HAP-1 (cell line): ENCODE measurements around the gene ZSWIM4.

Experiments used
- DNase-seq, 2 experiments: peaks; one replicate each; pipeline ENCODE4 v3.0.0-alpha.2; 2016 to 2020; ENCODE audit warnings: low spot score in 2 of 2
- H3K27me3 ChIP-seq: fragments of 250-450 bp; sonication (Bioruptor Pico); 2 replicates; pipeline ENCODE4 v1.5.1; 2020; ENCODE audit warnings: low read depth, mild to moderate bottlenecking, moderate library complexity
- H3K36me3 ChIP-seq: fragments of 250-450 bp; sonication (Bioruptor Pico); replicated peaks from 2 replicates; pipeline ENCODE4 v1.5.1; 2020; ENCODE audit warnings: mild to moderate bottlenecking
- H3K4me1 ChIP-seq: fragments of 250-450 bp; sonication (Bioruptor Pico); 2 replicates; pipeline ENCODE4 v1.5.1; 2020; ENCODE audit warnings: mild to moderate bottlenecking
- H3K4me3 ChIP-seq: fragments of 250-450 bp; sonication (Bioruptor Pico); 2 replicates; pipeline ENCODE4 v1.5.1; 2020; ENCODE audit warnings: mild to moderate bottlenecking, moderate library complexity
- H3K9me3 ChIP-seq: fragments of 250-450 bp; sonication (Bioruptor Pico); 2 replicates; pipeline ENCODE4 v1.5.1; 2020; ENCODE audit warnings: mild to moderate bottlenecking, moderate library complexity
- in situ Hi-C: fragments of 300-500 bp; cut with MboI; formaldehyde crosslinking; loops from 3 replicates; pipeline ENCODE4 v1.14.3; 2020; ENCODE audit warnings: low sequenced_read_pairs, inconsistent platforms, mixed read lengths

ZSWIM4 gene

DNA sequence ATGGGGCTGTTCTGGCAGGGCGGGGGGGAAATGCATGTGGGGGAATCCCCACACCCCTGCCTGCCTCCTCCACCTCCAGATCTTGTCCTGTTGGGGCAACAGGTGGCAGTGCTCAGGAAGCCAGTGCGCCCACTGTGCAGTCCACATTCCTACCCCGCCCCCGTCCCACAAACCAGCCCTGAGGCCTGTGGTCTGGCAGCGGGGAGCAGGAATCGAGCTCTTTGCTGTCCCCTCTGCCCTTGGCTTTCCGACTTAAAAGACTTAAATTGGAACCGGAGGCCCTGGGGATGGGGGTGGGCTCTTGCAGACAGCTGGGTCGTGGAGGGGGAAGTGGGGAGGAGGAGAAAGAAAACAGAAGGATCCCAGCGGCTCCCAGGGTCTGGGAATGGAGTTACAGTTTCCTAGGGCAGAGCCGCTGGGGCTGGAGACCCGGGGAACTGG lies 86.0 kb downstream of the ZSWIM4 start:
- Histone ChIP-seq H3K4me3 (no peak overlapping the region), H3K4me1 (peaks cover 9% of the 10 kb centered on the region), H3K9me3 (no peaks in the 10 kb centered on the region), H3K36me3 (no peaks in the 10 kb centered on the region), H3K27me3 (no peaks in the 10 kb centered on the region)
- DNase-seq: no peak
- in situ Hi-C loops: loop anchor here (5.0 kb wide), 1 partner anchor 196 kb away; no protein-coding TSS in a partner anchor
